H7 (cell line): ENCODE results near the gene GYS2. TPM values are rescaled to one million over a fixed set of nuclear protein-coding genes. Genes with fewer than 3 reads are reported as not detected.

Source experiments
- DNase-seq: peaks from one replicate; pipeline ENCODE4 v3.0.0; 2012
- H3K27me3 ChIP-seq: 2 replicates; pipeline ENCODE4 v1.6.0; 2011; ENCODE audit warnings: mild to moderate bottlenecking, low read length; ENCODE audit not compliant: control insufficient read depth, insufficient read depth
- H3K36me3 ChIP-seq: replicated peaks from 2 replicates; pipeline ENCODE4 v1.5.1; 2011; ENCODE audit warnings: low read length; ENCODE audit not compliant: control insufficient read depth, insufficient read depth
- H3K4me3 ChIP-seq: 2 replicates; pipeline ENCODE4 v1.5.1; 2011; ENCODE audit warnings: low read depth, mild to moderate bottlenecking, control low read depth, low read length, moderate library complexity; ENCODE audit not compliant: insufficient read depth
- total RNA-seq: library from RNA; depleted of rRNA; stranded (reverse); fragments of >200 nt; shearing (Covaris generic); gene quantifications from 2 replicates; pipeline ENCODE4 v1.2.3, GENCODE V29; 2014

Gene GYS2
- total RNA-seq, 1 experiment from 2014 or later = not detected

- peaks cover 45% of the 10 kb centered on the region for H3K27me3 ChIP-seq
These were observed 78.6 kb downstream of the GYS2 start, which contains the start of gene SPX for GRCh38 chr12:21526053-21526452. TSS of gene SPX (plus strand) at chr12:21526296. CDS start at chr12:21526473, 177 bp downstream.

GRCh38 chr12:21523148-21523547, 81.5 kb downstream of the GYS2 start:
- Histone ChIP-seq H3K4me3 (no peak overlapping the region), H3K36me3 (no peaks in the 10 kb centered on the region), H3K27me3 (peaks cover 22% of the 10 kb centered on the region)
- no peak for DNase-seq

More at GRCh38 chr12:21526053-21526452, 78.6 kb downstream of the GYS2 start, which contains the start of gene SPX:
- DNase-seq = no peak
- H3K4me3 ChIP-seq = peak within 1 kb of the TSS; percentile 68
- H3K36me3 ChIP-seq = no peaks in the 10 kb centered on the region

GRCh38 chr12:21521541-21521940, 83.1 kb downstream of the GYS2 start:
- Histone ChIP-seq H3K27me3 (peaks cover 6% of the 10 kb centered on the region), H3K36me3 (no peaks in the 10 kb centered on the region), H3K4me3 (no peak overlapping the region)
- DNase-seq = no peak

GRCh38 chr12:21518451-21518850, 86.2 kb downstream of the GYS2 start:
- DNase-seq = no peak
- Histone ChIP-seq H3K4me3 (no peak overlapping the region), H3K27me3 (no peaks in the 10 kb centered on the region), H3K36me3 (peaks cover 2% of the 10 kb centered on the region)

- H3K36me3 ChIP-seq = peaks cover 2% of the 10 kb centered on the region
- H3K4me3 ChIP-seq = no peak overlapping the region
- DNase-seq = no peak
- no peaks in the 10 kb centered on the region for H3K27me3 ChIP-seq
These were observed 88.4 kb downstream of the GYS2 start for GRCh38 chr12:21516281-21516680.

- Histone ChIP-seq H3K36me3 (no peaks in the 10 kb centered on the region; the same call in none of the 2 replicates), H3K27me3 (no peaks in the 10 kb centered on the region), H3K4me3 (no peak overlapping the region)
- DNase-seq = no peak
These were observed 94.9 kb downstream of the GYS2 start for GRCh38 chr12:21509768-21510167.

GRCh38 chr12:21507849-21508248, 96.8 kb downstream of the GYS2 start:
- Histone ChIP-seq H3K27me3 (no peaks in the 10 kb centered on the region), H3K4me3 (no peak overlapping the region), H3K36me3 (no peaks in the 10 kb centered on the region; the same call in none of the 2 replicates)
- no peak for DNase-seq

- Histone ChIP-seq H3K36me3 (no peaks in the 10 kb centered on the region; the same call in 1 of the 2 replicates), H3K4me3 (no peak overlapping the region), H3K27me3 (no peaks in the 10 kb centered on the region)
- DNase-seq = no peak
These were observed 98.8 kb downstream of the GYS2 start for GRCh38 chr12:21505888-21506287.

GRCh38 chr12:21502872-21503271, 101.8 kb downstream of the GYS2 start:
- peak; percentile 10 for DNase-seq
- H3K4me3 ChIP-seq = no peak overlapping the region
- H3K27me3 ChIP-seq = no peaks in the 10 kb centered on the region
- 0 out of 2 replicates have a peak, but pooled peaks cover 1% of the 10 kb centered on the region for H3K36me3 ChIP-seq

- peak overlapping the region; percentile 83 for H3K4me3 ChIP-seq
- no peak for DNase-seq
- H3K36me3 ChIP-seq = peaks cover 6% of the 10 kb centered on the region
- no peaks in the 10 kb centered on the region for H3K27me3 ChIP-seq
These were observed 102.5 kb downstream of the GYS2 start for GRCh38 chr12:21502164-21502496.

- Histone ChIP-seq H3K4me3 (peak within 1 kb of the TSS; percentile 83), H3K27me3 (no peaks in the 10 kb centered on the region), H3K36me3 (peaks cover 7% of the 10 kb centered on the region)
- peak; percentile 87 for DNase-seq
These were observed 103.1 kb downstream of the GYS2 start, which contains the start of the genes GOLT1B and RECQL for GRCh38 chr12:21501258-21502163. TSS of gene GOLT1B (plus strand) at chr12:21501789. CDS start at chr12:21501924, 135 bp downstream. TSS of gene RECQL (minus strand) at chr12:21501635. CDS start at chr12:21499570, 2,065 bp downstream.

GRCh38 chr12:21500786-21501257, 103.8 kb downstream of the GYS2 start:
- H3K27me3 ChIP-seq = no peaks in the 10 kb centered on the region
- H3K4me3 ChIP-seq = peak overlapping the region; percentile 83
- H3K36me3 ChIP-seq = peaks cover 7% of the 10 kb centered on the region
- DNase-seq = no peak

GRCh38 chr12:21499765-21500164, 104.9 kb downstream of the GYS2 start:
- Histone ChIP-seq H3K36me3 (peaks cover 7% of the 10 kb centered on the region), H3K27me3 (no peaks in the 10 kb centered on the region), H3K4me3 (no peak overlapping the region)
- no peak for DNase-seq
